AG10803 (cell line): ENCODE measurements around the gene SWT1.
"Not testable (repeated sequence)": the region's sequence is repeated elsewhere in the genome, so short reads cannot be mapped to it uniquely, and the experiment has no call there.

Experiments used
- DNase-seq: peaks from one replicate; pipeline ENCODE4 v3.0.0; 2010; ENCODE audit warnings: low read depth
- H3K4me3 ChIP-seq: 2 replicates; pipeline ENCODE4 v1.5.1; 2011; ENCODE audit warnings: mild to moderate bottlenecking, low read length, control low read depth
- CTCF ChIP-seq: conservative IDR thresholded peaks from 2 replicates; pipeline ENCODE4 v1.5.1; 2011; ENCODE audit warnings: mild to moderate bottlenecking, low read length, control low read depth, inconsistent platforms

Gene SWT1

GRCh38 chr1:185245466-185245865 is 88.5 kb downstream of the SWT1 start:
- no peak overlapping the region for H3K4me3 ChIP-seq
- no peak for TF ChIP-seq CTCF
- peak; percentile 6 for DNase-seq

DNA sequence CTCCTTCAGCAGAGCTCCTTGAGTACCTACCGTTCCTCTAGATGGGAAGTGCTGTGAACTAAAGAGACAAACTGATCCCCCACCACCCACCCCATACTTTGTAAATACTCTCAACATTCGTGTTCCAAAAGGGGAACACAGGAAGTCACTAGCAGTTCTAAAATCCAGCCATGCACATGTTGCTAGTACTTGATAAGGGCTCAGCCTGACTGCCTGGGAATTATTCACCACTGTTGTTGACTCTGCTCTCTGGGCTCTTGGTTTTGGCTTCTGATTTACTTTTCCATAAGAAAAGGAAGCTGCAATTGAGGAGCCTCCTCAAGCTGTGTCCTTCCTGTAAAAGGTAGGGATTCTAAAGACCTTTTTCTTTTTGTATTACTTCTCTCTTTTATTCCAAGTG is 92.6 kb downstream of the SWT1 start:
- DNase-seq = no peak
- H3K4me3 ChIP-seq = no peak overlapping the region
- no peak for TF ChIP-seq CTCF

DNA sequence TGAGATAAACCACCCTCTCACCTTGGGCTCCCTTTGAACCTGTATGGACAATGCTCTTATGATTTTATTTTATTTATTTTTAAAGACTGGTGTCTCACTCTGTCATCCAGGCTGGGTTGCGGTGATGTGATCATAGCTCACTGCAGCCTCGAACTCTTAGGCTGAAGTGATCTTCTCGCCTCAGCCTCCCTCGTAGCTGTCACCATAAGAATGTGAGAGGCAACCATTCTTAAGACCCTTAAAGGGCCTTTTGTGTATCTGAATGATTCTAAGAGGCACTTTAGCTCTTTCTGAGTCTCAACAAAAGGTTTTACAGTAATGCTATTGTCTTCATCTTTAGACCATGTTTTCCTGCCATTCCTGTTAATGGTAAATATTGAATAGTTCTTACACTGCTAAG is 93.1 kb downstream of the SWT1 start:
- no peak for DNase-seq

GRCh38 chr1:185251928-185252327 is 95.0 kb downstream of the SWT1 start:
- not testable (repeated sequence) for H3K4me3 ChIP-seq, DNase-seq

More for the DNA sequence above, 93.1 kb downstream of the SWT1 start:
- no peak overlapping the region for H3K4me3 ChIP-seq
- no peak for TF ChIP-seq CTCF

GRCh38 chr1:185252404-185252803 is 95.4 kb downstream of the SWT1 start:
- not testable (repeated sequence) for DNase-seq

DNA sequence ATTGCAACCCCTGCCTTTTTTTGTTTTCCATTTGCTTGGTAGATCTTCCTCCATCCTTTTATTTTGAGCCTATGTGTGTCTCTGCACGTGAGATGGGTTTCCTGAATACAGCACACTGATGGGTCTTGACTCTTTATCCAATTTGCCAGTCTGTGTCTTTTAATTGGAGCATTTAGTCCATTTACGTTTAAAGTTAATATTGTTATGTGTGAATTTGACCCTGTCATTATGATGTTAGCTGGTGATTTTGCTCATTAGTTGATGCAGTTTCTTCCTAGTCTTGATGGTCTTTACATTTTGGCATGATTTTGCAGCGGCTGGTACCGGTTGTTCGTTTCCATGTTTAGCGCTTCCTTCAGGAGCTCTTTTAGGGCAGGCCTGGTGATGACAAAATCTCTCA is 98.6 kb downstream of the SWT1 start:
- not testable (repeated sequence) for DNase-seq, H3K4me3 ChIP-seq

More at GRCh38 chr1:185252404-185252803, 95.4 kb downstream of the SWT1 start:
- not testable (repeated sequence) for H3K4me3 ChIP-seq

- DNase-seq, H3K4me3 ChIP-seq: not testable (repeated sequence)
Observed at GRCh38 chr1:185257116-185257949, 100.4 kb downstream of the SWT1 start.

GRCh38 chr1:185257950-185258208 is 100.9 kb downstream of the SWT1 start:
- TF ChIP-seq CTCF = no peak
- H3K4me3 ChIP-seq = no peak overlapping the region
- peak; percentile 49 for DNase-seq

DNA sequence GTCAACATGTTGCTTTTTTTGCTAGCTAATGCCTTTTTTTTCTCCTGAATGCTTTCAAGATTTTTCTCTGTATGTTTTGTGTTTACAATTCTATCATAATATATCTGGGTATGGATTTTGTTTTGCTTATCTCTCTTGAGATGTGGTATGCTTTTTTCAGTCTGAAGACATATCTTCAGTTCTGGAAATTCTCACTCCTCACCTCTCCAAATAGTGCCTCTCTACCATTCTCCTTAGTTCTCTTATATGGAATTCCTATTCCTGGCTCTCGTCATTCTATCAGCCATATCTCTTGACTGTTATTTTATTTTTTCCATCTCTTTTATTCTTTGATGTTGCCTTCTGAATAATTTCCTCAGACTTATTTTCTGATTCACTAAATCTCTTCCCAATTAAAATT is 101.7 kb downstream of the SWT1 start:
- TF ChIP-seq CTCF = no peak
- DNase-seq = no peak
- no peak overlapping the region for H3K4me3 ChIP-seq
